Trophoblast cell (in vitro differentiated cells and primary cell): ENCODE data around the gene ANKRD6.

Experiments
- DNase-seq, 2 donors: peaks; one replicate each; pipeline ENCODE4 v3.0.0-alpha.2; 2016
- H2AFZ ChIP-seq: 2 replicates; pipeline ENCODE4 v1.6.1; 2013; ENCODE audit warnings: low read length, moderate library complexity, mild to moderate bottlenecking; ENCODE audit not compliant: insufficient read depth, poor library complexity
- H2AK5ac ChIP-seq: 2 replicates; pipeline ENCODE4 v1.6.1; 2013; ENCODE audit warnings: mild to moderate bottlenecking, low read length
- H2BK120ac ChIP-seq: 2 replicates; pipeline ENCODE4 v1.6.1; 2013; ENCODE audit warnings: low read length, mild to moderate bottlenecking, moderate library complexity; ENCODE audit not compliant: insufficient read depth, poor library complexity
- H2BK12ac ChIP-seq: 2 replicates; pipeline ENCODE4 v1.6.1; 2013; ENCODE audit warnings: mild to moderate bottlenecking, low read length, moderate library complexity
- H2BK5ac ChIP-seq: 2 replicates; pipeline ENCODE4 v1.6.1; 2013; ENCODE audit warnings: low read length, low read depth, moderate library complexity, mild to moderate bottlenecking; ENCODE audit not compliant: poor library complexity
- H3K14ac ChIP-seq: 2 replicates; pipeline ENCODE4 v1.6.1; 2013; ENCODE audit warnings: mild to moderate bottlenecking, low read length
- H3K18ac ChIP-seq: 2 replicates; pipeline ENCODE4 v1.6.1; 2013; ENCODE audit warnings: mild to moderate bottlenecking, low read length
- H3K23ac ChIP-seq: 2 replicates; pipeline ENCODE4 v1.6.1; 2013; ENCODE audit warnings: low read length
- H3K27ac ChIP-seq: 2 replicates; pipeline ENCODE4 v1.5.1; 2013; ENCODE audit warnings: low read depth, mild to moderate bottlenecking, inconsistent platforms, low read length, moderate library complexity
- H3K27me3 ChIP-seq: 2 replicates; pipeline ENCODE4 v1.6.1; 2013; ENCODE audit warnings: inconsistent platforms, mild to moderate bottlenecking, low read length, moderate library complexity; ENCODE audit not compliant: insufficient read depth
- H3K36me3 ChIP-seq, 2 experiments: 1 replicate in 1 of 2; 2 replicates in 1 of 2; pipeline ENCODE4 v1.6.1; 2013; ENCODE audit warnings: low read length in 2 of 2, mild to moderate bottlenecking in 2 of 2, moderate library complexity in 1 of 2; ENCODE audit not compliant: insufficient read depth in 2 of 2, control insufficient read depth in 1 of 2
- H3K4ac ChIP-seq: 2 replicates; pipeline ENCODE4 v1.6.1; 2013; ENCODE audit warnings: low read depth, mild to moderate bottlenecking, low read length, moderate library complexity
- H3K4me1 ChIP-seq, 2 experiments: 1 replicate in 1 of 2; 2 replicates in 1 of 2; pipeline ENCODE4 v1.6.1; 2013; ENCODE audit warnings: low read length in 2 of 2, mild to moderate bottlenecking in 2 of 2, moderate library complexity in 1 of 2; ENCODE audit not compliant: insufficient read depth in 2 of 2, control insufficient read depth in 1 of 2
- H3K4me2 ChIP-seq: 2 replicates; pipeline ENCODE4 v1.6.1; 2013; ENCODE audit warnings: inconsistent platforms, mild to moderate bottlenecking, low read length, moderate library complexity
- H3K4me3 ChIP-seq: 2 replicates; pipeline ENCODE4 v1.5.1; 2013; ENCODE audit warnings: mild to moderate bottlenecking, low read depth, low read length, inconsistent platforms
- H3K79me1 ChIP-seq: one replicate; pipeline ENCODE4 v1.6.1; 2013; ENCODE audit warnings: low read length
- H3K79me2 ChIP-seq: 2 replicates; pipeline ENCODE4 v1.6.1; 2013; ENCODE audit warnings: low read length, mild to moderate bottlenecking; ENCODE audit not compliant: control insufficient read depth, insufficient read depth, poor library complexity
- H3K9ac ChIP-seq: 2 replicates; pipeline ENCODE4 v1.6.1; 2013; ENCODE audit warnings: mild to moderate bottlenecking, low read length
- H3K9me3 ChIP-seq: 2 replicates; pipeline ENCODE4 v1.6.1; 2013; ENCODE audit warnings: low read depth, mild to moderate bottlenecking, control low read depth, inconsistent platforms, low read length; ENCODE audit not compliant: insufficient read depth
- H4K12ac ChIP-seq: 2 replicates; pipeline ENCODE4 v1.6.1; 2013; ENCODE audit warnings: low read depth, mild to moderate bottlenecking, low read length, moderate library complexity
- H4K8ac ChIP-seq: 2 replicates; pipeline ENCODE4 v1.6.1; 2013; ENCODE audit warnings: low read depth, mild to moderate bottlenecking, low read length, moderate library complexity
- H4K91ac ChIP-seq: one replicate; pipeline ENCODE4 v1.6.1; 2013; ENCODE audit warnings: low read depth, mild to moderate bottlenecking, low read length, moderate library complexity
- WGBS: extraction: QIAGEN DNeasy Blood & Tissue Kit; methylation state at CpG from one replicate; pipeline ENCODE4 v1.1.7; 2013; ENCODE audit warnings: missing lambda C conversion rate; ENCODE audit not compliant: insufficient read length, insufficient coverage; ENCODE audit errors: extremely low coverage; 5-methylcytosine and 5-hydroxymethylcytosine counted together

The ANKRD6 gene

DNA sequence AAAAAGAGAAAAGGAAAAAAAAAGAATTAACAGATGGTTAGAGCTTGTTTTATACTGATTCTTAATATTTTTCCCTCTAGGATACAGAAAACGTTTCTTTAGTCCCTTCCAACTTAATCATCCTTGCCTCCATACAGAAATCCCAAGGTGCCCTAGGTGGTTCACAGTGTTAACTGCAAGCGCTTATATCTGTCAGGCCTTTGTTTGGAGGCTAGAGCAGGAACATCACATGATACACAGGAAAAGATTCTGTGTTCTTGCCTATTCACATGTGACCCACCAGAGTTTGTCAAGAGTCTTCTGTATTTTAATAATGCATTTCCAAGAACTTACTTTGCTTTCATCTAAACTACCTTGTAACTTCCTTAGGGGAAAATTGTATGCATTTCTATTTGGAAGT is 31.3 kb downstream of the ANKRD6 start:
- Histone ChIP-seq H3K36me3 (no peaks in the 10 kb centered on the region), H3K4me1 (no peaks in the 10 kb centered on the region), H2BK120ac (no peak overlapping the region), H2AFZ (no peak overlapping the region), H3K9me3 (no peaks in the 10 kb centered on the region), H3K18ac (no peak overlapping the region), H3K4me2 (no peak overlapping the region), H3K79me2 (no peaks in the 10 kb centered on the region), H4K8ac (no peak overlapping the region), H2BK12ac (no peak overlapping the region), H4K12ac (no peak overlapping the region), H2BK5ac (no peak overlapping the region), H3K27ac (no peak overlapping the region), H3K4ac (no peak overlapping the region), H3K79me1 (no peaks in the 10 kb centered on the region), H3K23ac (no peak overlapping the region), H3K14ac (no peak overlapping the region), H3K9ac (no peak overlapping the region), H3K4me3 (no peak overlapping the region), H3K27me3 (no peaks in the 10 kb centered on the region), H2AK5ac (no peak overlapping the region), H4K91ac (no peak overlapping the region)
- DNase-seq, result no peak
- no CpG with 5 or more reads among the region's 2 CpGs for WGBS

DNA sequence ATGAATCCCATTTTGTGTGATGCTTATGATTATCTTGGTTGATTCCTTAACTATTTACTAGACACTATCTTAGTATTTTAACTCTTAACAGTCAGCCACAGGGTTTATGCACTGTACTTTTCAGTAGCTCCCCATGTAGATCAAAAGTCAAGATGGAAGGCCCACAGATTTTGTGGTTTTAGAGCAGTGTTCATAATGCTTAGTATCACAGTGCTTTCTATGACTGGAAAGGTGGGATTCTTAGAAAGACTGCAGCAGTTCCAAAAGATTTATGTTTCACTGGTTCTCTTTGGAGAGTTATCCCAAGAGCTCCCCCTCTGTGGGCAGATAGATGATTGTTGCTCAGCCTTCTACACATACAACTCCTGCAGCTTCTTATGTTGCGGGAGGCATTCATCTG is 34.5 kb downstream of the ANKRD6 start:
- H3K9me3 ChIP-seq, result no peaks in the 10 kb centered on the region

GRCh38 chr6:89468998-89469397 is 36.0 kb downstream of the ANKRD6 start:
- Histone ChIP-seq H3K27ac (no peak overlapping the region), H3K79me1 (no peaks in the 10 kb centered on the region), H3K4me2 (no peak overlapping the region), H3K4ac (no peak overlapping the region), H2AFZ (no peak overlapping the region), H3K18ac (no peak overlapping the region), H2BK5ac (no peak overlapping the region), H4K91ac (no peak overlapping the region), H3K23ac (no peak overlapping the region), H3K4me3 (no peak overlapping the region), H3K79me2 (no peaks in the 10 kb centered on the region), H4K8ac (no peak overlapping the region), H2AK5ac (no peak overlapping the region), H3K4me1 (no peaks in the 10 kb centered on the region), H3K27me3 (no peaks in the 10 kb centered on the region), H3K9ac (no peak overlapping the region), H3K14ac (no peak overlapping the region), H3K36me3 (no peaks in the 10 kb centered on the region), H2BK120ac (no peak overlapping the region), H2BK12ac (no peak overlapping the region), H3K9me3 (peaks cover 2% of the 10 kb centered on the region), H4K12ac (no peak overlapping the region)
- no CpG with 5 or more reads among the region's 1 CpG for WGBS
- DNase-seq, result no peak

More for the DNA sequence above, 34.5 kb downstream of the ANKRD6 start:
- Histone ChIP-seq H3K23ac (no peak overlapping the region), H4K91ac (no peak overlapping the region), H3K27me3 (no peaks in the 10 kb centered on the region), H3K36me3 (no peaks in the 10 kb centered on the region), H4K12ac (no peak overlapping the region), H2BK120ac (no peak overlapping the region), H3K4ac (no peak overlapping the region), H4K8ac (no peak overlapping the region), H3K14ac (no peak overlapping the region), H3K27ac (no peak overlapping the region), H2BK12ac (no peak overlapping the region), H3K4me2 (no peak overlapping the region), H3K9ac (no peak overlapping the region), H3K79me1 (no peaks in the 10 kb centered on the region), H2BK5ac (no peak overlapping the region), H3K79me2 (no peaks in the 10 kb centered on the region), H3K4me3 (no peak overlapping the region), H2AK5ac (no peak overlapping the region), H3K4me1 (no peaks in the 10 kb centered on the region), H2AFZ (no peak overlapping the region), H3K18ac (no peak overlapping the region)
- DNase-seq, result no peak
- no CpG with 5 or more reads among the region's 1 CpG for WGBS

DNA sequence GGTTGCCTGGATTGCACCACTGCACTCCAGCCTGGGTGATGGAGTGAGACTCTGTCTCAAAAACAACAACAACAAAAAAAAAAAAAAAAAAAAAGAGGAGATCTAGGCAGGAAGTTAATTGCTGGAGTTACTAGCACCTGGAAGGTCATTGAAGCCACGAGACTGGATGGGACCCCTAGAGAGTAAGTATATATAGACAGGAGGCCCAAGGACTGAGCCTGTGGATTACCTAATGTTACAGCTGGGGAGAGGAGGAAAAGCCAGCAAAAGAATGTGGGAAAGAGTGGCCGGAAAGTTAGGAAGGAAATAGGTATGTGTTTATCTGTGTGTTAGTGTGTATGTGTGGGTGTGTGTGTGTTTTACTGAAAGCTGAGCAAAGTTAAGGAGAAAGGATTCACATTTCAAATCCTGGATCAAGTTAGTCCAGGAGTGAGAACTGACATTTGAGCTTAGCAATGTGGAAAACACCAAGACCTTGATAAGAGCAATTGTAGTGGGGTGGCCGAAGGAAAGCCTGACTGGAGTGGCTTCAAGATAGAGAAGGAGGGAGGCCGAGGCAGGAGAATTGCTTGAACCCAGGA is 38.4 kb downstream of the ANKRD6 start:
- no peak overlapping the region for H3K4ac ChIP-seq
- H2BK5ac ChIP-seq, result no peak overlapping the region
- no peaks in the 10 kb centered on the region for H3K79me1 ChIP-seq
- no peak overlapping the region for H3K18ac ChIP-seq
- H2AK5ac ChIP-seq, result no peak overlapping the region
- H3K4me1 ChIP-seq, result no peaks in the 10 kb centered on the region
- no peak overlapping the region for H3K9ac ChIP-seq
- no peak overlapping the region for H3K14ac ChIP-seq
- H3K4me3 ChIP-seq, result no peak overlapping the region
- no peak overlapping the region for H2BK120ac ChIP-seq
- no peak overlapping the region for H4K12ac ChIP-seq
- no peaks in the 10 kb centered on the region for H3K36me3 ChIP-seq
- no peaks in the 10 kb centered on the region for H3K27me3 ChIP-seq
- no peak overlapping the region for H4K8ac ChIP-seq
- no peak overlapping the region for H2BK12ac ChIP-seq
- H3K9me3 ChIP-seq, result peaks cover 2% of the 10 kb centered on the region
- DNase-seq, result no peak
- no peak overlapping the region for H2AFZ ChIP-seq
- no peak overlapping the region for H4K91ac ChIP-seq
- WGBS, result 100% methylated on average over 1 of the region's 4 CpGs
- H3K4me2 ChIP-seq, result no peak overlapping the region
- no peak overlapping the region for H3K23ac ChIP-seq
- no peaks in the 10 kb centered on the region for H3K79me2 ChIP-seq
- no peak overlapping the region for H3K27ac ChIP-seq
